SK-N-SH (cell line): ENCODE data around the gene NEDD8.

ENCODE experiments used
- CTCF ChIP-seq: fragments of 200-600 bp; sonication (generic); IDR thresholded peaks from 2 replicates; pipeline ENCODE4 v1.6.1; 2017; ENCODE audit warnings: antibody characterized with exemption, mild to moderate bottlenecking, moderate library complexity
- EZH2phosphoT487 ChIP-seq: fragments of 200-600 bp; sonication (generic); IDR thresholded peaks from 2 replicates; pipeline ENCODE4 v1.6.1; 2017; ENCODE audit warnings: low read depth, mixed run types, mild to moderate bottlenecking, antibody characterized with exemption, moderate library complexity, borderline replicate concordance
- GABPA ChIP-seq: IDR thresholded peaks from 2 replicates; pipeline ENCODE4 v1.4.0; 2012; ENCODE audit warnings: low read depth, mild to moderate bottlenecking
- POLR2AphosphoS5 ChIP-seq: IDR thresholded peaks from 2 replicates; pipeline ENCODE4 v1.6.1; 2012; ENCODE audit warnings: low read depth, low read length
- RAD21 ChIP-seq: IDR thresholded peaks from 2 replicates; pipeline ENCODE4 v1.6.1; 2012; ENCODE audit warnings: mild to moderate bottlenecking, low read length
- REST ChIP-seq: IDR thresholded peaks from 2 replicates; pipeline ENCODE4 v1.6.1; 2012; ENCODE audit warnings: mild to moderate bottlenecking, low read depth, low read length, moderate library complexity
- TAF1 ChIP-seq: IDR thresholded peaks from 2 replicates; pipeline ENCODE4 v1.6.1; 2012; ENCODE audit warnings: low read depth, mild to moderate bottlenecking, low read length, moderate library complexity, borderline replicate concordance

GRCh38 chr14:24215495-24216344 is 16.4 kb downstream of the NEDD8 start, which contains the start of gene MDP1:
- TF ChIP-seq CTCF (peak; percentile 70), GABPA (no peak), RAD21 (peak; percentile 69), POLR2AphosphoS5 (peak; percentile 89), TAF1 (peak; percentile 79), EZH2phosphoT487 (no peak), REST (no peak)
